GM23338 (cell line): Measurements from ENCODE around the gene IER5L. TPM values are rescaled to one million over a fixed set of nuclear protein-coding genes. Genes with fewer than 3 reads are reported as not detected.

Experiments
- ATAC-seq: fragments of 200-7000 bp; cut with Tn5 transposase; 3 replicates; pipeline ENCODE4 v1.9.1; 2020
- DNase-seq: peaks from one replicate; pipeline ENCODE4 v3.0.0-alpha.2; 2015; ENCODE audit warnings: low spot score
- H2AFZ ChIP-seq: fragments of 200-600 bp; sonication (generic); 2 replicates; pipeline ENCODE4 v1.8.0; 2016; ENCODE audit warnings: antibody characterized with exemption, mild to moderate bottlenecking, moderate library complexity
- H3F3A ChIP-seq: fragments of 200-600 bp; sonication (generic); replicated peaks from 2 replicates; pipeline ENCODE4 v1.8.0; 2017; ENCODE audit warnings: antibody characterized with exemption, mixed run types, low read depth
- H3K27ac ChIP-seq: fragments of 200-600 bp; sonication (generic); 2 replicates; pipeline ENCODE4 v1.6.1; 2016; ENCODE audit warnings: low read depth
- H3K27me3 ChIP-seq: fragments of 200-600 bp; sonication (generic); 2 replicates; pipeline ENCODE4 v1.8.0; 2016; ENCODE audit warnings: mild to moderate bottlenecking, mixed run types, moderate library complexity; ENCODE audit not compliant: insufficient read depth
- H3K36me3 ChIP-seq: fragments of 200-600 bp; sonication (generic); 2 replicates; pipeline ENCODE4 v1.8.0; 2016; ENCODE audit warnings: mild to moderate bottlenecking; ENCODE audit not compliant: insufficient read depth
- H3K4me1 ChIP-seq: fragments of 200-600 bp; sonication (generic); 2 replicates; pipeline ENCODE4 v1.8.0; 2016; ENCODE audit warnings: mild to moderate bottlenecking, moderate library complexity; ENCODE audit not compliant: insufficient read depth
- H3K4me2 ChIP-seq: fragments of 200-600 bp; sonication (generic); 2 replicates; pipeline ENCODE4 v1.7.1; 2017; ENCODE audit warnings: mixed run types
- H3K4me3 ChIP-seq: fragments of 200-600 bp; sonication (generic); 2 replicates; pipeline ENCODE4 v1.6.1; 2016; ENCODE audit warnings: mixed run types
- H3K79me2 ChIP-seq: fragments of 200-600 bp; sonication (generic); replicated peaks from 2 replicates; pipeline ENCODE4 v1.8.0; 2017; ENCODE audit warnings: mild to moderate bottlenecking; ENCODE audit not compliant: insufficient read depth
- H3K9me2 ChIP-seq: fragments of 200-600 bp; sonication (generic); 2 replicates; pipeline ENCODE4 v1.8.0; 2017; ENCODE audit not compliant: insufficient read depth
- H4K20me1 ChIP-seq: fragments of 200-600 bp; sonication (generic); replicated peaks from 2 replicates; pipeline ENCODE4 v1.8.0; 2017; ENCODE audit warnings: mild to moderate bottlenecking; ENCODE audit not compliant: insufficient read depth
- H3K27ac Mint-ChIP-seq: 2 replicates; pipeline ENCODE4 v1.8.0; 2020; ENCODE audit warnings: inconsistent platforms, mild to moderate bottlenecking, moderate library complexity, mixed read lengths
- H3K27me3 Mint-ChIP-seq: 3 replicates; pipeline ENCODE4 v1.8.0; 2022; ENCODE audit warnings: low read depth, mild to moderate bottlenecking, moderate library complexity, mixed read lengths, inconsistent platforms; ENCODE audit not compliant: insufficient read depth, poor library complexity
- H3K36me3 Mint-ChIP-seq: 3 replicates; pipeline ENCODE4 v1.8.0; 2021; ENCODE audit warnings: low read depth, mild to moderate bottlenecking, inconsistent platforms, moderate library complexity, mixed read lengths
- H3K4me1 Mint-ChIP-seq: 3 replicates; pipeline ENCODE4 v1.8.0; 2020; ENCODE audit warnings: mild to moderate bottlenecking, inconsistent platforms, mixed read lengths
- H3K4me3 Mint-ChIP-seq: 3 replicates; pipeline ENCODE4 v1.8.0; 2021; ENCODE audit warnings: moderate library complexity, mild to moderate bottlenecking, inconsistent platforms, mixed read lengths
- H3K9me3 Mint-ChIP-seq: 3 replicates; pipeline ENCODE4 v1.8.0; 2020; ENCODE audit warnings: moderate library complexity, mild to moderate bottlenecking, inconsistent platforms, mixed read lengths
- CREB1 ChIP-seq: fragments of 250-450 bp; sonication (Bioruptor Pico); IDR thresholded peaks from 2 replicates; pipeline ENCODE4 v1.5.0; 2020; ENCODE audit warnings: low read depth, mild to moderate bottlenecking, moderate library complexity
- CTCF ChIP-seq, 2 experiments: fragments of 200-600 bp in 1 of 2; sonication (generic) in 1 of 2; conservative IDR thresholded peaks; 2 replicates each; pipeline versions ENCODE4 v1.5.1 to v1.6.1; 2016 to 2017; ENCODE audit warnings: antibody characterized with exemption in 2 of 2, low read depth in 2 of 2, mild to moderate bottlenecking in 2 of 2, moderate library complexity in 1 of 2
- EZH2 ChIP-seq: fragments of 200-600 bp; sonication (generic); IDR thresholded peaks from one replicate; pipeline ENCODE4 v1.8.0; 2017; ENCODE audit warnings: antibody characterized with exemption, mild to moderate bottlenecking, low read depth; ENCODE audit not compliant: unreplicated experiment
- EZH2phosphoT487 ChIP-seq: fragments of 200-600 bp; sonication (generic); IDR thresholded peaks from one replicate; pipeline ENCODE4 v1.8.1; 2018; ENCODE audit warnings: antibody characterized with exemption; ENCODE audit not compliant: unreplicated experiment
- JUNB ChIP-seq: IDR thresholded peaks from one replicate; pipeline ENCODE4 v1.6.1; 2016; ENCODE audit warnings: antibody characterized with exemption; ENCODE audit not compliant: unreplicated experiment
- NANOG ChIP-seq: IDR thresholded peaks from 2 replicates; pipeline ENCODE4 v1.6.1; 2016; ENCODE audit warnings: antibody characterized with exemption, borderline replicate concordance
- POLR2AphosphoS5 ChIP-seq: IDR thresholded peaks from 2 replicates; pipeline ENCODE4 v1.6.1; 2016; ENCODE audit warnings: antibody characterized with exemption, low read depth
- STAT1 ChIP-seq: IDR thresholded peaks from one replicate; pipeline ENCODE4 v1.6.1; 2016; ENCODE audit warnings: antibody characterized with exemption; ENCODE audit not compliant: unreplicated experiment
- ZNF114 ChIP-seq: fragments of 250-450 bp; sonication (Bioruptor Pico); IDR thresholded peaks from 2 replicates; pipeline ENCODE4 v1.5.0; 2020; ENCODE audit warnings: mild to moderate bottlenecking, moderate library complexity
- ZNF331 ChIP-seq: fragments of 250-450 bp; sonication (Bioruptor Pico); IDR thresholded peaks from 2 replicates; pipeline ENCODE4 v1.5.0; 2020; ENCODE audit warnings: low read depth, mild to moderate bottlenecking, moderate library complexity
- ZNF462 ChIP-seq: fragments of 250-450 bp; sonication (Bioruptor Pico); IDR thresholded peaks from 2 replicates; pipeline ENCODE4 v1.5.0; 2020; ENCODE audit warnings: mild to moderate bottlenecking, moderate library complexity
- polyA plus RNA-seq: library from polyadenylated mRNA; unstranded; fragments of >200 nt; fragmentation: Nextera tagmentation; extraction: Ambion mirVana; gene quantifications from 2 replicates; pipeline ENCODE4 v1.2.1, GENCODE V29; 2016
- total RNA-seq: library from RNA; depleted of rRNA; stranded (reverse); fragments of >200 nt; shearing (Covaris generic); gene quantifications from 2 replicates; pipeline ENCODE4 v1.2.3, GENCODE V29; 2014
- TF ChIP-seq, protein P1 (sequence below): IDR thresholded peaks from one replicate; pipeline ENCODE4 v1.6.1; 2018; ENCODE audit warnings: antibody characterized with exemption; ENCODE audit not compliant: unreplicated experiment
- TF ChIP-seq, protein P2 (sequence below): IDR thresholded peaks from 2 replicates; pipeline ENCODE4 v1.6.1; 2016; ENCODE audit warnings: antibody characterized with exemption

The IER5L gene
- total and polyA plus RNA-seq, 2 experiments from 2014 or later = 0.19 to 0.90 TPM

DNA sequence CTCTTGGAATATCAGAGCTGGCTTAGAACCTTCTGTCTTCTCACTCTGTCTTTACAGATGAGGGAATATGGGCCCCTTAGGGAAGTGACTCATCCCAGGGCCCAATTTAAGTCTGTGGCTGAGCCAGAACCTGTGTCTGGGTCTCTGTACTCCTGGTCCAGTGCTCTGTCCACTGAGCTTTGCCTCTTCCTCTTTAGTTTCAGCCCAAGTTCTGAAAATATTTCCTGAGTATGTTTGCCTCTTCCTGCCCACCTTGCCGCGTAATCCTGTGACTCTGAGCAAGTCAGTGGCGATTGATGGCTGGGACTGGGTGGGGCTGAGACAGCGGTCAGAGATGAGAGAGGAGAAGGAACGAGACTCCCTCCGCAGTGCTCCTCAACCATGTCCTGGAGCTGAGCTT is 7.8 kb downstream of the IER5L start:
- no peak overlapping the region for H2AFZ ChIP-seq
- no peak overlapping the region for H3K4me3 Mint-ChIP-seq
- H3K9me2 ChIP-seq = no peaks in the 10 kb centered on the region
- H3K4me1 Mint-ChIP-seq = peaks cover 24% of the 10 kb centered on the region
- H3K4me2 ChIP-seq = no peak overlapping the region
- no peak for ATAC-seq
- H3K4me1 ChIP-seq = peaks cover 20% of the 10 kb centered on the region
- no peak for TF ChIP-seq CTCF (conservative IDR thresholded peaks at IDR 0.05; ENCODE audit: low read depth in 2 of 2)
- no peak for TF ChIP-seq ZNF114 (CRISPR knock-in tag)
- TF ChIP-seq STAT1 = no peak
- no peak for TF ChIP-seq CREB1 (CRISPR knock-in tag)
- TF ChIP-seq, protein P1, sequence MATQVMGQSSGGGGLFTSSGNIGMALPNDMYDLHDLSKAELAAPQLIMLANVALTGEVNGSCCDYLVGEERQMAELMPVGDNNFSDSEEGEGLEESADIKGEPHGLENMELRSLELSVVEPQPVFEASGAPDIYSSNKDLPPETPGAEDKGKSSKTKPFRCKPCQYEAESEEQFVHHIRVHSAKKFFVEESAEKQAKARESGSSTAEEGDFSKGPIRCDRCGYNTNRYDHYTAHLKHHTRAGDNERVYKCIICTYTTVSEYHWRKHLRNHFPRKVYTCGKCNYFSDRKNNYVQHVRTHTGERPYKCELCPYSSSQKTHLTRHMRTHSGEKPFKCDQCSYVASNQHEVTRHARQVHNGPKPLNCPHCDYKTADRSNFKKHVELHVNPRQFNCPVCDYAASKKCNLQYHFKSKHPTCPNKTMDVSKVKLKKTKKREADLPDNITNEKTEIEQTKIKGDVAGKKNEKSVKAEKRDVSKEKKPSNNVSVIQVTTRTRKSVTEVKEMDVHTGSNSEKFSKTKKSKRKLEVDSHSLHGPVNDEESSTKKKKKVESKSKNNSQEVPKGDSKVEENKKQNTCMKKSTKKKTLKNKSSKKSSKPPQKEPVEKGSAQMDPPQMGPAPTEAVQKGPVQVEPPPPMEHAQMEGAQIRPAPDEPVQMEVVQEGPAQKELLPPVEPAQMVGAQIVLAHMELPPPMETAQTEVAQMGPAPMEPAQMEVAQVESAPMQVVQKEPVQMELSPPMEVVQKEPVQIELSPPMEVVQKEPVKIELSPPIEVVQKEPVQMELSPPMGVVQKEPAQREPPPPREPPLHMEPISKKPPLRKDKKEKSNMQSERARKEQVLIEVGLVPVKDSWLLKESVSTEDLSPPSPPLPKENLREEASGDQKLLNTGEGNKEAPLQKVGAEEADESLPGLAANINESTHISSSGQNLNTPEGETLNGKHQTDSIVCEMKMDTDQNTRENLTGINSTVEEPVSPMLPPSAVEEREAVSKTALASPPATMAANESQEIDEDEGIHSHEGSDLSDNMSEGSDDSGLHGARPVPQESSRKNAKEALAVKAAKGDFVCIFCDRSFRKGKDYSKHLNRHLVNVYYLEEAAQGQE = no peak
- TF ChIP-seq, protein P2, sequence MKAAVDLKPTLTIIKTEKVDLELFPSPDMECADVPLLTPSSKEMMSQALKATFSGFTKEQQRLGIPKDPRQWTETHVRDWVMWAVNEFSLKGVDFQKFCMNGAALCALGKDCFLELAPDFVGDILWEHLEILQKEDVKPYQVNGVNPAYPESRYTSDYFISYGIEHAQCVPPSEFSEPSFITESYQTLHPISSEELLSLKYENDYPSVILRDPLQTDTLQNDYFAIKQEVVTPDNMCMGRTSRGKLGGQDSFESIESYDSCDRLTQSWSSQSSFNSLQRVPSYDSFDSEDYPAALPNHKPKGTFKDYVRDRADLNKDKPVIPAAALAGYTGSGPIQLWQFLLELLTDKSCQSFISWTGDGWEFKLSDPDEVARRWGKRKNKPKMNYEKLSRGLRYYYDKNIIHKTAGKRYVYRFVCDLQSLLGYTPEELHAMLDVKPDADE = no peak
- no peak for TF ChIP-seq JUNB
- TF ChIP-seq EZH2phosphoT487 = no peak
- TF ChIP-seq ZNF331 (CRISPR knock-in tag) = no peak
- TF ChIP-seq ZNF462 (CRISPR knock-in tag) = no peak
- no peak for TF ChIP-seq POLR2AphosphoS5
- TF ChIP-seq NANOG = no peak
- TF ChIP-seq EZH2 = no peak
- no peaks in the 10 kb centered on the region for H3K36me3 ChIP-seq
- peaks cover 52% of the 10 kb centered on the region for H3K27me3 ChIP-seq
- DNase-seq = no peak
- no peak overlapping the region for H3K27ac Mint-ChIP-seq
- no peaks in the 10 kb centered on the region for H4K20me1 ChIP-seq
- H3K27me3 Mint-ChIP-seq = peaks cover 37% of the 10 kb centered on the region
- H3K9me3 Mint-ChIP-seq = no peaks in the 10 kb centered on the region
- H3K27ac ChIP-seq = no peak overlapping the region
- no peak overlapping the region for H3K4me3 ChIP-seq
- no peaks in the 10 kb centered on the region for H3K36me3 Mint-ChIP-seq
- peaks cover 5% of the 10 kb centered on the region; the same call in 1 of the 2 replicates for H3F3A ChIP-seq
- H3K79me2 ChIP-seq = no peaks in the 10 kb centered on the region
